Vagina (tissue), 2 donors: Measurements from ENCODE around the gene LGALS8. TPM values are rescaled to one million over a fixed set of nuclear protein-coding genes. Genes with fewer than 3 reads are reported as not detected.

Source experiments
- DNase-seq, 2 donors: peaks; one replicate each; pipeline ENCODE4 v3.0.0-alpha.2; 2017; ENCODE audit errors: extremely low spot score in 2 of 2
- H3K27ac ChIP-seq: fragments of 200-600 bp; sonication (generic); one replicate; pipeline ENCODE4 v1.5.1; 2019
- H3K27me3 ChIP-seq: fragments of 200-600 bp; sonication (generic); one replicate; pipeline ENCODE4 v1.5.1; 2019
- H3K36me3 ChIP-seq, 2 donors: fragments of 200-600 bp; sonication (generic); one replicate each; pipeline ENCODE4 v1.5.1; 2017 to 2019
- H3K4me1 ChIP-seq: fragments of 200-600 bp; sonication (generic); one replicate; pipeline ENCODE4 v1.5.1; 2019
- H3K4me3 ChIP-seq, 2 donors: fragments of 200-600 bp; sonication (generic); 1 replicate in 1 of 2; 2 replicates in 1 of 2; pipeline ENCODE4 v1.5.1; 2016 to 2019
- H3K9me3 ChIP-seq: fragments of 200-600 bp; sonication (generic); one replicate; pipeline ENCODE4 v1.5.1; 2019
- POLR2A ChIP-seq, 2 donors: fragments of 450-650 bp; IDR thresholded peaks; one replicate each; pipeline ENCODE4 v1.6.1; 2017; ENCODE audit warnings: antibody characterized with exemption in 2 of 2, mild to moderate bottlenecking in 2 of 2, moderate library complexity in 2 of 2
- POLR2AphosphoS5 ChIP-seq, 2 donors: sonication (generic); formaldehyde crosslinking; IDR thresholded peaks; one replicate each; pipeline ENCODE4 v1.9.0; 2017; ENCODE audit warnings: antibody characterized with exemption in 2 of 2, mild to moderate bottlenecking in 2 of 2, low read depth in 1 of 2; ENCODE audit not compliant: insufficient read depth in 1 of 2
- intact Hi-C: fragments of 100-400 bp; cut with DNase I; formaldehyde crosslinking; loops from one replicate; pipeline ENCODE4 v1.15.1; 2023
- total RNA-seq: library from RNA; depleted of rRNA; stranded (reverse); fragments of >200 nt; gene quantifications from one replicate; pipeline ENCODE4 v1.2.3, GENCODE V29; 2016
- TF ChIP-seq, protein P1 (sequence below), 3 experiments: fragments of 450-650 bp in 2 of 3; fragments of 200-600 bp in 1 of 3; sonication (generic) in 1 of 3; IDR thresholded peaks; one replicate each; pipeline ENCODE4 v1.5.1; 2017 to 2019; ENCODE audit warnings: antibody characterized with exemption in 3 of 3, mild to moderate bottlenecking in 2 of 3, moderate library complexity in 2 of 3

LGALS8 gene
- total RNA-seq, 1 donor from 2014 or later: 38.1 TPM

DNA sequence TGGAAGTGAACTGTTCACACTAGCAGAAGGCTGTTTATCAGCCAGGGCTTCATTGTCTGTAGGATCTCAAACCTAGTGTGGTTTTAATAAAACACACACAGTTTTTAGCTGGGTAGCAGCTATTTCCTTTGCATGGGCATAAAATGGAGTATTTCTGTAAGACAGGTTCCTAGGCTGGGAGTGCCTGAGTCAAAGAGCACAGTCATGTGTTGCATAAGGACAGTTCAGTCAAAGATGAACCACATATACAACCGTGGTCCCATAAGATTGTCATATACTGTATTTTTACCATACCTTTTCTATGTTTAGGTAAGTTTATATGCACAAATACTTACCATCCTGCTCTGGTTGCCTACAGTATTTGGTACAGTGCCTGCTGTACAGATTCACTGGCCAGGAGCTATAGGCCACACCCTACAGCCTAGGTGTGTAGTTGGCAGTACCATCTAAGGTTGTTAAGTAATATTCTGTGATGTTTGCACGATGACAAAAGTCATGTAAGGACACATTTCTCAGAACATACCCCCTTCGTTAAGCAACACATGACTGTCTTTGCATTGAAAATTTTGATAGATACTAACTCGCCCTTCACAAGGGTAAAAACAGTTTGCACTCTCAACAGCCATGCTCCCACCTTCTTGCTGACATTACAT, 17.2 kb downstream of the LGALS8 start:
- TF ChIP-seq POLR2A (IDR thresholded peaks at IDR 0.05) (no peak), POLR2AphosphoS5 (IDR thresholded peaks at IDR 0.05; ENCODE audit: insufficient read depth in 1 of 2, low read depth in 1 of 2) (no peak)
- TF ChIP-seq, protein P1, sequence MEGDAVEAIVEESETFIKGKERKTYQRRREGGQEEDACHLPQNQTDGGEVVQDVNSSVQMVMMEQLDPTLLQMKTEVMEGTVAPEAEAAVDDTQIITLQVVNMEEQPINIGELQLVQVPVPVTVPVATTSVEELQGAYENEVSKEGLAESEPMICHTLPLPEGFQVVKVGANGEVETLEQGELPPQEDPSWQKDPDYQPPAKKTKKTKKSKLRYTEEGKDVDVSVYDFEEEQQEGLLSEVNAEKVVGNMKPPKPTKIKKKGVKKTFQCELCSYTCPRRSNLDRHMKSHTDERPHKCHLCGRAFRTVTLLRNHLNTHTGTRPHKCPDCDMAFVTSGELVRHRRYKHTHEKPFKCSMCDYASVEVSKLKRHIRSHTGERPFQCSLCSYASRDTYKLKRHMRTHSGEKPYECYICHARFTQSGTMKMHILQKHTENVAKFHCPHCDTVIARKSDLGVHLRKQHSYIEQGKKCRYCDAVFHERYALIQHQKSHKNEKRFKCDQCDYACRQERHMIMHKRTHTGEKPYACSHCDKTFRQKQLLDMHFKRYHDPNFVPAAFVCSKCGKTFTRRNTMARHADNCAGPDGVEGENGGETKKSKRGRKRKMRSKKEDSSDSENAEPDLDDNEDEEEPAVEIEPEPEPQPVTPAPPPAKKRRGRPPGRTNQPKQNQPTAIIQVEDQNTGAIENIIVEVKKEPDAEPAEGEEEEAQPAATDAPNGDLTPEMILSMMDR (IDR thresholded peaks at IDR 0.05): no peak

DNA sequence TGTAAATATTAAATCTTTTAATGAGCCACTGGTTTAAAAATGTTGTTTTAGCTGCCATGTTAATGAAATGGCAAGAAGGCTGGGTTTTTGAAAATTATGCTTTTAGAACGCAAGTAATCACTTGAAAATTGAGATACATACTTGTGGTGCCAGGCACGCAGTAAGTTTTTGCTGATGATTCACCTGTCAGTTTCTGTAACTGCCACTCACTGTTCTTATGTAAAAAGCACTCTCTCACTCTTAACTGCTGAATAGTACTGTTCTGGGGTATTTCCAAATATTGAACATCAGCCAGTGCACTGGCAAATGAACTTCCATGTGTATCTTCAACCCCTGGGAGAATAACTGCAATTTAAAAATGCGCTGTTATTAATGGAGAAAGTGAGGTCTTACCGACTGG, 17.9 kb downstream of the LGALS8 start:
- H3K36me3 ChIP-seq: peaks cover 0 to 74% of the 10 kb centered on the region in 2 donors
- H3K4me1 ChIP-seq: no peaks in the 10 kb centered on the region
- H3K27ac ChIP-seq: no peak overlapping the region
- DNase-seq: no peak
- H3K27me3 ChIP-seq: no peaks in the 10 kb centered on the region
- intact Hi-C loops: no loop called here
- H3K9me3 ChIP-seq: no peaks in the 10 kb centered on the region
- H3K4me3 ChIP-seq: no peak overlapping the region
- TF ChIP-seq, protein P1 (IDR thresholded peaks at IDR 0.05): no peak
- TF ChIP-seq POLR2A (IDR thresholded peaks at IDR 0.05): no peak
- TF ChIP-seq POLR2AphosphoS5 (IDR thresholded peaks at IDR 0.05; ENCODE audit: insufficient read depth in 1 of 2, low read depth in 1 of 2): no peak

More for the DNA sequence above, 17.2 kb downstream of the LGALS8 start:
- Histone ChIP-seq H3K9me3 (no peaks in the 10 kb centered on the region), H3K27me3 (no peaks in the 10 kb centered on the region), H3K27ac (no peak overlapping the region), H3K4me1 (no peaks in the 10 kb centered on the region), H3K4me3 (no peak overlapping the region), H3K36me3 (peaks cover 0 to 66% of the 10 kb centered on the region in 2 donors)
- intact Hi-C loops: no loop called here
- DNase-seq: no peak

- no peak overlapping the region for H3K27ac ChIP-seq
- intact Hi-C loops: no loop called here
- no peak overlapping the region for H3K4me3 ChIP-seq
- H3K4me1 ChIP-seq: no peaks in the 10 kb centered on the region
- H3K36me3 ChIP-seq: peaks cover 0 to 85% of the 10 kb centered on the region in 2 donors
- TF ChIP-seq POLR2AphosphoS5 (IDR thresholded peaks at IDR 0.05; ENCODE audit: insufficient read depth in 1 of 2, low read depth in 1 of 2) (no peak), POLR2A (IDR thresholded peaks at IDR 0.05) (no peak)
- TF ChIP-seq, protein P1 (IDR thresholded peaks at IDR 0.05): no peak
- DNase-seq: no peak
- no peaks in the 10 kb centered on the region for H3K9me3 ChIP-seq
- no peaks in the 10 kb centered on the region for H3K27me3 ChIP-seq
Observed at GRCh38 chr1:236543065-236543669, 19.4 kb downstream of the LGALS8 start.

- DNase-seq: no peak
- TF ChIP-seq POLR2A (IDR thresholded peaks at IDR 0.05): no peak
- TF ChIP-seq, protein P1 (IDR thresholded peaks at IDR 0.05): no peak
- TF ChIP-seq POLR2AphosphoS5 (IDR thresholded peaks at IDR 0.05; ENCODE audit: insufficient read depth in 1 of 2, low read depth in 1 of 2): no peak
- H3K36me3 ChIP-seq: peaks cover 0 to 89% of the 10 kb centered on the region in 2 donors
- no peaks in the 10 kb centered on the region for H3K4me1 ChIP-seq
- no peak overlapping the region for H3K4me3 ChIP-seq
- no peaks in the 10 kb centered on the region for H3K27me3 ChIP-seq
- no peak overlapping the region for H3K27ac ChIP-seq
- intact Hi-C loops: no loop called here
- H3K9me3 ChIP-seq: no peaks in the 10 kb centered on the region
Observed at GRCh38 chr1:236545621-236546169, 21.9 kb downstream of the LGALS8 start.

DNA sequence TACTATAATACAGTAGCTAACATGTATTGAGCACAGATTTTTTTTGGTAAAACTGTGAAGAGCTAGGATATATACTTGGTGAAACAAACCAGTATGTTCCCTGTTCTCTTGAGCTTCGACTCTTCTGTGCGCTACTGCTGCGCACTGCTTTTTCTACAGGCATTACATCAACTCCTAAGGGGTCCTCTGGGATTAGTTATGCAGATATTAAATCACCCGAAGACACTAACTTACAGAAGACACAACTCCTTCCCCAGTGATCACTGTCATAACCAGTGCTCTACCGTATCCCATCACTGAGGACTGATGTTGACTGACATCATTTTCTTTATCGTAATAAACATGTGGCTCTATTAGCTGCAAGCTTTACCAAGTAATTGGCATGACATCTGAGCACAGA, 24.7 kb downstream of the LGALS8 start:
- Histone ChIP-seq H3K27me3 (no peaks in the 10 kb centered on the region), H3K9me3 (no peaks in the 10 kb centered on the region), H3K27ac (no peak overlapping the region), H3K4me3 (no peak overlapping the region), H3K4me1 (no peaks in the 10 kb centered on the region), H3K36me3 (peaks cover 0 to 93% of the 10 kb centered on the region in 2 donors)
- no peak for DNase-seq
- TF ChIP-seq POLR2AphosphoS5 (IDR thresholded peaks at IDR 0.05; ENCODE audit: insufficient read depth in 1 of 2, low read depth in 1 of 2) (no peak), POLR2A (IDR thresholded peaks at IDR 0.05) (no peak)
- TF ChIP-seq, protein P1 (IDR thresholded peaks at IDR 0.05): no peak
- intact Hi-C loops: no loop called here
